GM20000 (cell line): ENCODE results near the gene TPCN1.
"Not testable (repeated sequence)": the region's sequence is repeated elsewhere in the genome, so short reads cannot be mapped to it uniquely, and the experiment has no call there.

Experiments
- DNase-seq: peaks from one replicate; pipeline ENCODE4 v3.0.0; 2012; ENCODE audit warnings: low spot score
- TF ChIP-seq, protein P1 (sequence below): IDR thresholded peaks from 2 replicates; pipeline ENCODE4 v1.5.1; 2012; ENCODE audit warnings: mild to moderate bottlenecking, control low read depth; ENCODE audit errors: extremely low read depth, missing control alignments

Gene TPCN1

DNA sequence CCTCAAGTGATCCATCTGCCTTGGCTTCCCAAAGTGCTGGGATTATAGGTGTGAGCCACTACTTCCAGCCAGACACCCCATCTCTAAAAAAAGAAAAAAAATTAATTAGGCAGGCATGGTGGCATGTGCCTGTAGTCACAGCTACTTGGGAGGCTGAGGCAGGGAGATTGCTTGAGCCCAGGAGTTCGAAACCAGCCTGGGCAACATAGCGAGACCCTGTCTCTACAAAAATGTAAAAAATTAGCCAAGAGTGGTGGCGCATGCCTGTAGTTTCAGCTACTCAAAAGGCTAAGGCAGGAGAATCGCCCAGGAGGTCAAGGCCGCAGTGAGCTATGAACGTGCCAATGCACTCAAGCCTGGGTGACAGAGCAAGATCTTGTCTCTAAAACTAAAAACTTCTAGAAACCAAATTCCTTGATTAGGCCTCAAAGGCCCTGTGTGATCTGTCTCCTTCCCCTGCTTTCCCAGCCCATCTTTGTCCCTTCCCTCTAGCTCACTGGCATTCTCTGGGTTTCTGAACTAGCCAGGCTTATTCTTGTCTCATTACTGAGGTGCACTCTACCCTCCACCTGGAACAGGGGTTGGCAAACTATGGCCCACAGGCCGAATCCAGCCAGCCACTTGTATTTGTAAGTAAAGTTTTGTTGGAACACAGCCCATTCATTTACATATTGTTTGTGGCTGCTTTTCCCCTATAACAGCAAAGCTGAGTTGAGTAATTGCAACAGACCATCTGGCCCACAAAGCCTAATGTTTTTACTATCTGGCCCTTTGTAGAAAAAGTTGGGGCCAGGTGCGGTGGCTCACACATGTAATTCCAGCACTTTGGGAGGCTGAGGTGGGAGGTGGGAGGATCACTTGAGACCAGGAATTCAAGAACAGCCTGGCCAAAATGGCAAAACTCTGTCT, 17.2 kb upstream of the TPCN1 start:
- TF ChIP-seq, protein P1, sequence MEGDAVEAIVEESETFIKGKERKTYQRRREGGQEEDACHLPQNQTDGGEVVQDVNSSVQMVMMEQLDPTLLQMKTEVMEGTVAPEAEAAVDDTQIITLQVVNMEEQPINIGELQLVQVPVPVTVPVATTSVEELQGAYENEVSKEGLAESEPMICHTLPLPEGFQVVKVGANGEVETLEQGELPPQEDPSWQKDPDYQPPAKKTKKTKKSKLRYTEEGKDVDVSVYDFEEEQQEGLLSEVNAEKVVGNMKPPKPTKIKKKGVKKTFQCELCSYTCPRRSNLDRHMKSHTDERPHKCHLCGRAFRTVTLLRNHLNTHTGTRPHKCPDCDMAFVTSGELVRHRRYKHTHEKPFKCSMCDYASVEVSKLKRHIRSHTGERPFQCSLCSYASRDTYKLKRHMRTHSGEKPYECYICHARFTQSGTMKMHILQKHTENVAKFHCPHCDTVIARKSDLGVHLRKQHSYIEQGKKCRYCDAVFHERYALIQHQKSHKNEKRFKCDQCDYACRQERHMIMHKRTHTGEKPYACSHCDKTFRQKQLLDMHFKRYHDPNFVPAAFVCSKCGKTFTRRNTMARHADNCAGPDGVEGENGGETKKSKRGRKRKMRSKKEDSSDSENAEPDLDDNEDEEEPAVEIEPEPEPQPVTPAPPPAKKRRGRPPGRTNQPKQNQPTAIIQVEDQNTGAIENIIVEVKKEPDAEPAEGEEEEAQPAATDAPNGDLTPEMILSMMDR, result no peak
- DNase-seq, result no peak

DNA sequence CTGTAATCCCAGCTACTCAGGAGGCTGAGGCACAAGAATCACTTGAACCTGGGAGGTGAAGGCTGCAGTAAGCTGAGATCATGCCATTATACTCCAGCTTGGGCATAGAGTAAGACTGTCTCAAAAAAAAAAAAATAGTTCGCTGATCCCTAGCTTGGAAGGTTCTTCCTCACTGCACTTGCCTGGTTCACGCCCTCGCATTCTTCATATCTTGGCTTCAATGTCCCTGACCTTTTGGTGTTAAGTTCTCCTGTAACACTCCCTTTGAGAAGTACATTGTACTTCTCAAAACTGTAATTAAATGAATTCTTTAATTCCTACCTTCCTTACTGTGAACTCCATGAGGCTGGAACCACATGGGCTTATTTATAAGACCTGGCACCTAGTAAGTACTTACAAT, 16.5 kb upstream of the TPCN1 start:
- TF ChIP-seq, protein P1, result no peak
- no peak for DNase-seq

DNA sequence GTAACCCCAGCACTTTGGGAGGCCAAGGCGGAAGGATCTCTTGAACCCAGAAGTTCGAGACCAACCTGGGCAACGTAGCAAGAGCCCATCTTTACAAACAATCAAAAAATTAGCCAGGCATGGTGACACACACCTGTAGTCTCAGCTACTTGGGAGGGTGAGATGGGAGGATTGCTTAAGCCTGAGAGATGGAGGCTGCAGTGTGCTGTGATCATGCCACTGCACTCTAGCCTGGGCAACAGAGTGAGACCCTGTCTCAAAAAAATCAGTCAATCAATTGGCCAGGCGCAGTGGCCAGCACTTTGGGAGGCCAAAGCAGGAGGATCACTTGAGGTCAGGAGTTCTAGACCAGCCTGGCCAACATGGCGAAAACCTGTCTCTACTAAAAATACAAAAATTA, 14.5 kb upstream of the TPCN1 start:
- not testable (repeated sequence) for DNase-seq

DNA sequence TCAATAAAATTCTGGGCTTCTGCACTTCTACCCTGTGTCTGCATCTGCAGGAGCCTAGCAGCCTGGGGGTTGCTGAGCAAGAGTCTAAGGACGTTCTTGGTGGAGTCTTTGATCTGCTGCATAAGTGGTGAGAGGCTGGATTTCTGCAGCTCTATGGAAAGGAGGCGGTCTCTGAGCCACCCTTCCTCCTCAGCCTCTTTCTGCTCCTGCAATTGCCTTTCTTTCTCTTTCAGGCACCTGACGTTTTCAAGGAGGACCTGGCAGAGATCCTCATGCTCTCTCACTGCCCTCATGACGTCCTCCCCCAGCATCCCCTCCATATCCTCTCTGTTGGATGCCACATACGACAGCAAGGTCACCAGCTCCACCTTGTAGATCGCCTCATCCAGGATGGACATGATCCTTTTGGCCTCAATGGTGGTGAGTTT, 13.6 kb upstream of the TPCN1 start:
- TF ChIP-seq, protein P1, result no peak
- DNase-seq, result peak; percentile 8

DNA sequence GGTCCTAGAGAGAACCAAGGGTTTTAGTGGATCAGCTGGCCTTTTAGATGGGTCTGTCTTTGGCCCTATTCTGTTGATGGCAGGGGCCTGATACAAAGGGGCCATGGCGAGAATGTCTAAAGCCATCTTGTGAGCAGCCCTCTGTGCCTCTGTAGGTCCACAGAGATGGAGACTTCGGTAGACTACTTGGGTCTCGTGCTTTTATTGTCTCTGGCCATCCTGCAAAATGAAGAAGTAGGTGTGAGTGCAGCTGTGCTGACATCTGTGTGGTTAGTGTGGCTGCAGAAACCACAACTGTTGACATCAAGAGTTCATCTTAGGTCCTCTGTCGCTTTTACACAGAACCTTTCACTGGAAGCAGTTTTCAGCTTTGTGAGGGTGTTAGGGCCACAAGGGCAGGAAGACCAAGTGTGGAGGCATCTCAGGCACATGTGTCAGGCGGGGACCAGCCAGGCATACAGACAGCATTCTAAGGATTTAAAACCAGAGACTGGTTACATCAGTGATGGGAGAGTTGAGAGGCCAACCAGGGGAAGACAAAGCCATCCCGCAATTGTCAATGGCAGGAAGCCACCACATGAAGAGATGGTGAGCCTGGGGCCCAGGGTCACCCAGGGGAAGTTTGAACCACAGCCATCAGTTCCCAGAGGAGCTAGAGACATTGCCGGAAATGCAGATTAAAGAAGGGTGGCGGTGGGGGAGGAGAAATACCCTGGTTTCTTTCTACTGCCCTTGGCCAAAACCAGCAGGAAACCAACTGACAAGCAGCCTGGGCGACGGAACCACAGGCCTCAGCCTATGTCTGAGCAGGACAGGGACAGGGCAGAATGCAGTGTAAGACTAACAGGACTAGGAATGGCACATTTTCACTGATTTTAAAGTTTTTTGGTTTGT, 13.0 kb upstream of the TPCN1 start:
- TF ChIP-seq, protein P1, result no peak
- peak; percentile 82 for DNase-seq

DNA sequence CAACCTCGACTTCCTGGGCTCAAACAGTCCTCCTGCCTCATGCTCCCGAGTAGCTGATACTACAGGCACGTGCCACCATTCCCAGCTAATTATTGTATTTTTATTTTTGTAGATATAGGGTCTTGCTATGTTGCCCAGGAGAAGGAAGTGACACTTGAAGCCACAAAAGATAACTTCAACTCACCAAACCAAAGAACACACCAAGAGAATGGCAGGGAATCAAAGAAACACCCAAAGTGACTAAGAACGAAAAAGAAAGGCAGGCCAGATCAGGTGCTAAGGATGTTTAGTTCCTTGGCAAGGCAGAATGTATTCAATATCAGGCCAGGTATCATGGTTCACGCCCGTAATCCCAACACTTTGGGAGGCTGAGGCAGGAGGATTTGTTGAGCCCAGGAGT, 10.1 kb upstream of the TPCN1 start:
- no peak for DNase-seq
- TF ChIP-seq, protein P1, result no peak

DNA sequence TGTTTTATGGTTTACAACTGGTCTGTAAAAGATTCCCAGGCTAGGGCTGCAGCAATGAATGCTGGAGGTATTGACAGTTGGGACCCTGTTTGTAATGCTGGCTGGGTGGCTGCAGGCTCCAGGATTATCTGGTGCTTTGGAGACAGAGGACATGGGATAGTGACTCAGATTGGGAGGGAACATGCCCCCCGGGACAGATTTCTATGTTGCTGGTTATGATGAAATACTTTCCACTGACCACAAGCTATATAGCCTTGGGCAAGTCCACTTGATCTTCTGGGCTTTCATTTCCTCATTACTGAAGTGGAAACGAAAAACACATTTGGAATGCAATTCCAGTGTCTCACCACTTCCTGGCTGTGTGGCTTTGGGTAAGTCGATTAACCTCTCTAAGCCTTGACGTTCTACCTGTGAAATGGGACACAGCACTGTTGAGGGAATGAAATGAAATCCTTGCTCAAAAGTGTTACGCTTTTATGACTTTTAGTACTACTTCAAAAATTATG, 6.3 kb upstream of the TPCN1 start:
- no peak for DNase-seq

More for the DNA sequence above, 6.3 kb upstream of the TPCN1 start:
- TF ChIP-seq, protein P1, result no peak
